ENCODE results near the gene FRMD1.

- no peak for TF ChIP-seq EP300 (IDR thresholded peaks at IDR 0.05)
- TF ChIP-seq, protein P1, sequence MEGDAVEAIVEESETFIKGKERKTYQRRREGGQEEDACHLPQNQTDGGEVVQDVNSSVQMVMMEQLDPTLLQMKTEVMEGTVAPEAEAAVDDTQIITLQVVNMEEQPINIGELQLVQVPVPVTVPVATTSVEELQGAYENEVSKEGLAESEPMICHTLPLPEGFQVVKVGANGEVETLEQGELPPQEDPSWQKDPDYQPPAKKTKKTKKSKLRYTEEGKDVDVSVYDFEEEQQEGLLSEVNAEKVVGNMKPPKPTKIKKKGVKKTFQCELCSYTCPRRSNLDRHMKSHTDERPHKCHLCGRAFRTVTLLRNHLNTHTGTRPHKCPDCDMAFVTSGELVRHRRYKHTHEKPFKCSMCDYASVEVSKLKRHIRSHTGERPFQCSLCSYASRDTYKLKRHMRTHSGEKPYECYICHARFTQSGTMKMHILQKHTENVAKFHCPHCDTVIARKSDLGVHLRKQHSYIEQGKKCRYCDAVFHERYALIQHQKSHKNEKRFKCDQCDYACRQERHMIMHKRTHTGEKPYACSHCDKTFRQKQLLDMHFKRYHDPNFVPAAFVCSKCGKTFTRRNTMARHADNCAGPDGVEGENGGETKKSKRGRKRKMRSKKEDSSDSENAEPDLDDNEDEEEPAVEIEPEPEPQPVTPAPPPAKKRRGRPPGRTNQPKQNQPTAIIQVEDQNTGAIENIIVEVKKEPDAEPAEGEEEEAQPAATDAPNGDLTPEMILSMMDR (IDR thresholded peaks at IDR 0.05): no peak
Measured at GRCh38 chr6:168087436-168088160, 8.6 kb upstream of the FRMD1 start.
